Astrocyte (in vitro differentiated cells and primary cell): ENCODE data around the gene ETV6. TPM values are rescaled to one million over a fixed set of nuclear protein-coding genes. Genes with fewer than 3 reads are reported as not detected.

Experiments
- DNase-seq: peaks from one replicate; pipeline ENCODE4 v3.0.0-alpha.2; 2010; ENCODE audit warnings: low read depth
- FAIRE-seq: peaks from 2 replicates; lab custom pipeline; 2011; peaks lifted over from hg19 to GRCh38; lab: Jason Lieb, UNC
- H2AFZ ChIP-seq: 2 replicates; pipeline ENCODE4 v1.6.0; 2012; ENCODE audit warnings: low read depth, low read length, inconsistent platforms
- H3K27ac ChIP-seq: 2 replicates; pipeline ENCODE4 v1.5.1; 2011; ENCODE audit warnings: low read depth, low read length, inconsistent platforms
- H3K27me3 ChIP-seq: 2 replicates; pipeline ENCODE4 v1.6.0; 2011; ENCODE audit warnings: low read length, inconsistent platforms; ENCODE audit not compliant: insufficient read depth
- H3K36me3 ChIP-seq: 2 replicates; pipeline ENCODE4 v1.5.1; 2011; ENCODE audit warnings: low read length, inconsistent platforms; ENCODE audit not compliant: insufficient read depth
- H3K4me1 ChIP-seq: 2 replicates; pipeline ENCODE4 v1.5.1; 2011; ENCODE audit warnings: low read length, inconsistent platforms; ENCODE audit not compliant: insufficient read depth
- H3K4me2 ChIP-seq: 2 replicates; pipeline ENCODE4 v1.6.0; 2012; ENCODE audit warnings: low read length, inconsistent platforms
- H3K4me3 ChIP-seq: 2 replicates; pipeline ENCODE4 v1.5.1; 2011; ENCODE audit warnings: low read depth, mild to moderate bottlenecking, low read length, inconsistent platforms; ENCODE audit not compliant: insufficient read depth
- H3K79me2 ChIP-seq: 2 replicates; pipeline ENCODE4 v1.6.0; 2012; ENCODE audit warnings: mild to moderate bottlenecking, low read length, inconsistent platforms; ENCODE audit not compliant: insufficient read depth
- H3K9ac ChIP-seq: 2 replicates; pipeline ENCODE4 v1.6.0; 2012; ENCODE audit warnings: mild to moderate bottlenecking, low read length, inconsistent platforms
- H3K9me3 ChIP-seq: 2 replicates; pipeline ENCODE4 v1.5.1; 2012; ENCODE audit warnings: low read depth, mild to moderate bottlenecking, low read length, inconsistent platforms; ENCODE audit not compliant: insufficient read depth
- H4K20me1 ChIP-seq: 2 replicates; pipeline ENCODE4 v1.6.0; 2012; ENCODE audit warnings: low read length, inconsistent platforms; ENCODE audit not compliant: insufficient read depth
- H3K27ac Mint-ChIP-seq: one replicate; pipeline ENCODE4 v1.8.0; 2021; ENCODE audit warnings: mild to moderate bottlenecking, mixed read lengths; ENCODE audit not compliant: unreplicated experiment
- H3K27me3 Mint-ChIP-seq: one replicate; pipeline ENCODE4 v1.8.0; 2021; ENCODE audit warnings: low read depth, mixed read lengths; ENCODE audit not compliant: unreplicated experiment
- H3K36me3 Mint-ChIP-seq: one replicate; pipeline ENCODE4 v1.8.0; 2021; ENCODE audit warnings: low read depth, mixed read lengths; ENCODE audit not compliant: unreplicated experiment
- H3K4me1 Mint-ChIP-seq: one replicate; pipeline ENCODE4 v1.8.0; 2021; ENCODE audit warnings: low read depth, mixed read lengths; ENCODE audit not compliant: unreplicated experiment
- H3K4me3 Mint-ChIP-seq: one replicate; pipeline ENCODE4 v1.8.0; 2021; ENCODE audit warnings: mild to moderate bottlenecking, moderate library complexity, mixed read lengths; ENCODE audit not compliant: unreplicated experiment
- H3K9me3 Mint-ChIP-seq: one replicate; pipeline ENCODE4 v1.8.0; 2021; ENCODE audit warnings: mild to moderate bottlenecking, mixed read lengths; ENCODE audit not compliant: unreplicated experiment
- EZH2 ChIP-seq: IDR thresholded peaks from 2 replicates; pipeline ENCODE4 v1.6.1; 2012; ENCODE audit warnings: mild to moderate bottlenecking, low read length, inconsistent platforms; ENCODE audit not compliant: insufficient read depth
- total RNA-seq: library from RNA; stranded (reverse); gene quantifications from 2 replicates; pipeline ENCODE4 v1.2.1, GENCODE V29; 2021
- TF ChIP-seq, protein P1 (sequence below): IDR thresholded peaks from 2 replicates; pipeline ENCODE4 v1.5.1; 2011; ENCODE audit warnings: low read depth, mild to moderate bottlenecking, inconsistent platforms, low read length, moderate library complexity; ENCODE audit not compliant: insufficient read depth

Gene ETV6
- total RNA-seq, 1 donor from 2014 or later = 41.2 TPM

DNA sequence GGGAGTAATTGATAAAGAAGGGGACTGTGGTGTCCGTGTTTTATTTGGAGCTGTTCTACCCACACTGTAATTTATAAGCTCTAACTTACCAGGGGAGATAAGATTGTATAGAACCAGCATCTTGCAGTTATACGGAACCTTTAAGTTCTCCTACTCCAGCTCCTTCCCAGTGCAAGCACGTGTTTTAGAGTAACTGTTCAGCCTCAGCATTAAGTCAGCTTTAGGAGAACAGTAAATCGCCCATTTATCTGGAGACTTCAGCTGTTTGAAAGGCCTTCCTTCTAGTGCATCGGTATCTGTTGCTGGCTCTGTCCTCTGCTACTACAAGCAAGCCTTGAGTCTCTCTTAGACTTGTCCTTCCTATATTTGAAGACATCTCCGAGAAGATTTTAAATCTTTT is 95.6 kb downstream of the ETV6 start:
- Mint-ChIP-seq H3K27ac (no peak overlapping the region), H3K27me3 (no peaks in the 10 kb centered on the region), H3K9me3 (no peaks in the 10 kb centered on the region), H3K4me3 (no peak overlapping the region), H3K4me1 (peaks cover 50% of the 10 kb centered on the region), H3K36me3 (peaks cover 3% of the 10 kb centered on the region)
- Histone ChIP-seq H3K27me3 (no peaks in the 10 kb centered on the region), H4K20me1 (peaks cover 43% of the 10 kb centered on the region), H3K4me1 (peaks cover 18% of the 10 kb centered on the region), H3K9ac (peak overlapping the region; percentile 5), H3K4me2 (no peak overlapping the region), H3K27ac (peak overlapping the region; percentile 65), H3K79me2 (peaks cover 81% of the 10 kb centered on the region), H3K4me3 (no peak overlapping the region), H3K36me3 (no peaks in the 10 kb centered on the region), H3K9me3 (no peaks in the 10 kb centered on the region), H2AFZ (no peak overlapping the region)
- TF ChIP-seq EZH2 = no peak
- TF ChIP-seq, protein P1, sequence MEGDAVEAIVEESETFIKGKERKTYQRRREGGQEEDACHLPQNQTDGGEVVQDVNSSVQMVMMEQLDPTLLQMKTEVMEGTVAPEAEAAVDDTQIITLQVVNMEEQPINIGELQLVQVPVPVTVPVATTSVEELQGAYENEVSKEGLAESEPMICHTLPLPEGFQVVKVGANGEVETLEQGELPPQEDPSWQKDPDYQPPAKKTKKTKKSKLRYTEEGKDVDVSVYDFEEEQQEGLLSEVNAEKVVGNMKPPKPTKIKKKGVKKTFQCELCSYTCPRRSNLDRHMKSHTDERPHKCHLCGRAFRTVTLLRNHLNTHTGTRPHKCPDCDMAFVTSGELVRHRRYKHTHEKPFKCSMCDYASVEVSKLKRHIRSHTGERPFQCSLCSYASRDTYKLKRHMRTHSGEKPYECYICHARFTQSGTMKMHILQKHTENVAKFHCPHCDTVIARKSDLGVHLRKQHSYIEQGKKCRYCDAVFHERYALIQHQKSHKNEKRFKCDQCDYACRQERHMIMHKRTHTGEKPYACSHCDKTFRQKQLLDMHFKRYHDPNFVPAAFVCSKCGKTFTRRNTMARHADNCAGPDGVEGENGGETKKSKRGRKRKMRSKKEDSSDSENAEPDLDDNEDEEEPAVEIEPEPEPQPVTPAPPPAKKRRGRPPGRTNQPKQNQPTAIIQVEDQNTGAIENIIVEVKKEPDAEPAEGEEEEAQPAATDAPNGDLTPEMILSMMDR = no peak
- FAIRE-seq (no peak), DNase-seq (no peak)

DNA sequence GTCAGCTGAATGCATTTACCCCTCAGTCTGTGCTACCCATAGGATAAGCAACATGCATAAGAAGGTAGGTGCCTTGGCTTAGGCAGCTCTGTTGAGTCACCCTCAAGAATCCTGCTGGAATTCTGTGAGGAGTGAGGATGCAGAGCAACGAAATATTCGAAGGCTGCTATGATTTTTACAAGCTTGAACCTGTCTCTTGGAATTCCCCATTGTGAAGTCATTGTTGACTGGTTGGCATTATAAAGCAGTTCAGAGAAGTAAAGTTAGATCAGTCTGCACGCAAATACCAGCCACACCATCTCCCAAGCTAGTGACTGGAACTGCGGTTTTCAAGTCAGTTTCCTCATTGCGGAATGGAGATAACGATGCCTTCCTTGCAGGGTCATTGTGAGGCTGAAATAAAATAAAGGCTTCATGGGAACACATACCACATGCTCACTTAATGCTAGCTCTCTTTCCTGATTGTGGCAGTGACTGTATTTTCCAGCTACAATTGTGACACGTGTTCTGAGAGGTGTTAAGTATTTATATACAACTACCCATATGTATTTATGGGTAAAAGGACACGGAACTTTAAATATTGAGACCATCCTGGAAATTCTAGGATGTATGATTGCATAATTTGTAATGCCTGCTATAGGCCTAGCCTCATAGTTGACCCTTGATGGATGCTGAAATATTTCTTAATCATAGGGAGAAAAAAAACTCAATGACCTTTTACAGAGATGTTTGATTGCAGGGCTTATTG is 96.7 kb downstream of the ETV6 start:
- TF ChIP-seq EZH2 = no peak
- TF ChIP-seq, protein P1 = no peak
- no peaks in the 10 kb centered on the region for H3K27me3 ChIP-seq
- H3K27ac ChIP-seq = peak overlapping the region; percentile 67
- peaks cover 82% of the 10 kb centered on the region for H3K79me2 ChIP-seq
- Mint-ChIP-seq H3K4me3 (no peak overlapping the region), H3K36me3 (peaks cover 4% of the 10 kb centered on the region), H3K27ac (peak overlapping the region; percentile 28), H3K27me3 (no peaks in the 10 kb centered on the region), H3K9me3 (no peaks in the 10 kb centered on the region), H3K4me1 (peaks cover 46% of the 10 kb centered on the region)
- peaks cover 16% of the 10 kb centered on the region for H3K4me1 ChIP-seq
- no peaks in the 10 kb centered on the region for H3K9me3 ChIP-seq
- no peaks in the 10 kb centered on the region for H3K36me3 ChIP-seq
- H4K20me1 ChIP-seq = peaks cover 38% of the 10 kb centered on the region
- peak; percentile 79 for DNase-seq
- H2AFZ ChIP-seq = no peak overlapping the region
- H3K4me3 ChIP-seq = no peak overlapping the region
- peak overlapping the region; percentile 13 for H3K4me2 ChIP-seq
- FAIRE-seq = peak; percentile 70
- H3K9ac ChIP-seq = peak overlapping the region; percentile 9
